ENCODE data around the gene PRKRIP1. TPM values are rescaled to one million over a fixed set of nuclear protein-coding genes. Genes with fewer than 3 reads are reported as not detected.

The PRKRIP1 gene
- total and polyA plus RNA-seq, 4 donors = 5.4 to 15.8 (median 7.1) TPM

GRCh38 chr7:102450242-102450641 is 54.1 kb downstream of the PRKRIP1 start:
- Histone ChIP-seq H3K9me3 (ENCODE audit: control insufficient read depth in 4 of 4, low read length in 3 of 4) (no peaks in the 10 kb centered on the region), H3K4me3 (ENCODE audit: low read depth in 1 of 3, low read length in 3 of 3) (no peak overlapping the region), H3K4me1 (ENCODE audit: control insufficient read depth in 4 of 4, insufficient read depth in 4 of 4, low read length in 3 of 4) (no peaks in the 10 kb centered on the region), H3K36me3 (ENCODE audit: control insufficient read depth in 4 of 4, insufficient read depth in 3 of 4, low read depth in 1 of 4, low read length in 3 of 4) (peaks cover 0 to 2% (median under 1%) of the 10 kb centered on the region in 4 donors), H3K27ac (ENCODE audit: low read depth in 1 of 2, low read length in 2 of 2) (no peak overlapping the region), H3K27me3 (ENCODE audit: control insufficient read depth in 4 of 4, insufficient read depth in 4 of 4, low read length in 3 of 4) (no peaks in the 10 kb centered on the region), H3K9ac (ENCODE audit: low read depth in 1 of 2, low read length in 2 of 2) (no peak overlapping the region)
- no peak for DNase-seq (ENCODE audit: low spot score)
- no peak for TF ChIP-seq NR2F2 (IDR thresholded peaks at IDR 0.05)
- TF ChIP-seq RAD21 (IDR thresholded peaks at IDR 0.05) = peak in 1 of 2 donors; percentile 49
- WGBS = 81% methylated on average over 6 of the region's 6 CpGs

DNA sequence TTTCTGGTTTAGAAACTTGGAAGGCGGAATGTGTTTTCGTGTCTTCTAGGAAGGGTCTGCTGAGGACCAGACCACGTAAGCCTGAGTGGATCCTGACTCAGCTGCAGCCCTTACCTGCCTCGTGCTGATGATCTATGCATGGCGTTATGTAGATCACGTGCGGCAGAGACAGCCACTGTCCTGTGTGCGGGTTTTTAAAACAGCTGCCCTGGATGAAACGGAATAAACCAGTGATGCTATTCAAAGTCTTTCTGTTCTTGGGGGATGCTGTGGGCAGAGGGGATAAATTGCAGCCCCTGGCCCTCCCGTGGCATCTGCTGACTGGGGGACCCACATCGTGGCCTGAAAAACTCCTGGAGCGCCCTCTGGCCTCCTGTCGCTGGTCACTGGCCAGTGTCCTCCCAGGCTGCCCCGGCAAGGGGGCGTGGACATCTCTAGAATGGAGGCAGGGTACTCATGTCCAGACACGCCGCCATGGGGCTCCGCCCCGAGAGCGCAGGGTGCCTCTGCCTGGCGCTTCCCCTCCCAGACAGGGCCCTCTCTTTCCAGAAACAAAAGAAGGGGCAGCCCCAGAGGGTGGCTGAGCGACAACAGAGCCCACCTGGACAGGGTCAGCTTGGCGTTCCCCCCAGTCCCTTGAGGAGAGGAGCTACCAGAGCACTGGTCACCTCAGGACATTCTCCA is 55.4 kb downstream of the PRKRIP1 start:
- no peak for DNase-seq (ENCODE audit: low spot score)
- Histone ChIP-seq H3K4me3 (ENCODE audit: low read depth in 1 of 3, low read length in 3 of 3) (no peak overlapping the region), H3K4me1 (ENCODE audit: control insufficient read depth in 4 of 4, insufficient read depth in 4 of 4, low read length in 3 of 4) (no peaks in the 10 kb centered on the region), H3K27me3 (ENCODE audit: control insufficient read depth in 4 of 4, insufficient read depth in 4 of 4, low read length in 3 of 4) (no peaks in the 10 kb centered on the region), H3K27ac (ENCODE audit: low read depth in 1 of 2, low read length in 2 of 2) (no peak overlapping the region), H3K36me3 (ENCODE audit: control insufficient read depth in 4 of 4, insufficient read depth in 3 of 4, low read depth in 1 of 4, low read length in 3 of 4) (peaks cover 0 to 10% (median 3%) of the 10 kb centered on the region in 4 donors), H3K9me3 (ENCODE audit: control insufficient read depth in 4 of 4, low read length in 3 of 4) (no peaks in the 10 kb centered on the region), H3K9ac (ENCODE audit: low read depth in 1 of 2, low read length in 2 of 2) (no peak overlapping the region)
- WGBS = 58% methylated on average over 23 of the region's 23 CpGs
- no peak for TF ChIP-seq SP1 (IDR thresholded peaks at IDR 0.05)
- no peak for TF ChIP-seq ATF3 (IDR thresholded peaks at IDR 0.05)
- TF ChIP-seq, protein P1, sequence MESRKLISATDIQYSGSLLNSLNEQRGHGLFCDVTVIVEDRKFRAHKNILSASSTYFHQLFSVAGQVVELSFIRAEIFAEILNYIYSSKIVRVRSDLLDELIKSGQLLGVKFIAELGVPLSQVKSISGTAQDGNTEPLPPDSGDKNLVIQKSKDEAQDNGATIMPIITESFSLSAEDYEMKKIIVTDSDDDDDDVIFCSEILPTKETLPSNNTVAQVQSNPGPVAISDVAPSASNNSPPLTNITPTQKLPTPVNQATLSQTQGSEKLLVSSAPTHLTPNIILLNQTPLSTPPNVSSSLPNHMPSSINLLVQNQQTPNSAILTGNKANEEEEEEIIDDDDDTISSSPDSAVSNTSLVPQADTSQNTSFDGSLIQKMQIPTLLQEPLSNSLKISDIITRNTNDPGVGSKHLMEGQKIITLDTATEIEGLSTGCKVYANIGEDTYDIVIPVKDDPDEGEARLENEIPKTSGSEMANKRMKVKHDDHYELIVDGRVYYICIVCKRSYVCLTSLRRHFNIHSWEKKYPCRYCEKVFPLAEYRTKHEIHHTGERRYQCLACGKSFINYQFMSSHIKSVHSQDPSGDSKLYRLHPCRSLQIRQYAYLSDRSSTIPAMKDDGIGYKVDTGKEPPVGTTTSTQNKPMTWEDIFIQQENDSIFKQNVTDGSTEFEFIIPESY (IDR thresholded peaks at IDR 0.05) = no peak
- TF ChIP-seq FOXA2 (IDR thresholded peaks at IDR 0.05) = no peak
- no peak for TF ChIP-seq GABPA (IDR thresholded peaks at IDR 0.05 in 1 of 2, conservative IDR thresholded peaks at IDR 0.05 in 1 of 2)
- no peak for TF ChIP-seq EGR1 (IDR thresholded peaks at IDR 0.05; ENCODE audit: low read depth in 2 of 2)
- no peak for TF ChIP-seq NR2F2 (IDR thresholded peaks at IDR 0.05)
- TF ChIP-seq HNF4G (IDR thresholded peaks at IDR 0.05) = no peak
- no peak for TF ChIP-seq JUND (IDR thresholded peaks at IDR 0.05)
- no peak for TF ChIP-seq MAX (IDR thresholded peaks at IDR 0.05)
- TF ChIP-seq HNF4A (conservative IDR thresholded peaks at IDR 0.05) = no peak
- no peak for TF ChIP-seq RAD21 (IDR thresholded peaks at IDR 0.05)
- no peak for TF ChIP-seq FOXA1 (IDR thresholded peaks at IDR 0.05)
- TF ChIP-seq, protein P2, sequence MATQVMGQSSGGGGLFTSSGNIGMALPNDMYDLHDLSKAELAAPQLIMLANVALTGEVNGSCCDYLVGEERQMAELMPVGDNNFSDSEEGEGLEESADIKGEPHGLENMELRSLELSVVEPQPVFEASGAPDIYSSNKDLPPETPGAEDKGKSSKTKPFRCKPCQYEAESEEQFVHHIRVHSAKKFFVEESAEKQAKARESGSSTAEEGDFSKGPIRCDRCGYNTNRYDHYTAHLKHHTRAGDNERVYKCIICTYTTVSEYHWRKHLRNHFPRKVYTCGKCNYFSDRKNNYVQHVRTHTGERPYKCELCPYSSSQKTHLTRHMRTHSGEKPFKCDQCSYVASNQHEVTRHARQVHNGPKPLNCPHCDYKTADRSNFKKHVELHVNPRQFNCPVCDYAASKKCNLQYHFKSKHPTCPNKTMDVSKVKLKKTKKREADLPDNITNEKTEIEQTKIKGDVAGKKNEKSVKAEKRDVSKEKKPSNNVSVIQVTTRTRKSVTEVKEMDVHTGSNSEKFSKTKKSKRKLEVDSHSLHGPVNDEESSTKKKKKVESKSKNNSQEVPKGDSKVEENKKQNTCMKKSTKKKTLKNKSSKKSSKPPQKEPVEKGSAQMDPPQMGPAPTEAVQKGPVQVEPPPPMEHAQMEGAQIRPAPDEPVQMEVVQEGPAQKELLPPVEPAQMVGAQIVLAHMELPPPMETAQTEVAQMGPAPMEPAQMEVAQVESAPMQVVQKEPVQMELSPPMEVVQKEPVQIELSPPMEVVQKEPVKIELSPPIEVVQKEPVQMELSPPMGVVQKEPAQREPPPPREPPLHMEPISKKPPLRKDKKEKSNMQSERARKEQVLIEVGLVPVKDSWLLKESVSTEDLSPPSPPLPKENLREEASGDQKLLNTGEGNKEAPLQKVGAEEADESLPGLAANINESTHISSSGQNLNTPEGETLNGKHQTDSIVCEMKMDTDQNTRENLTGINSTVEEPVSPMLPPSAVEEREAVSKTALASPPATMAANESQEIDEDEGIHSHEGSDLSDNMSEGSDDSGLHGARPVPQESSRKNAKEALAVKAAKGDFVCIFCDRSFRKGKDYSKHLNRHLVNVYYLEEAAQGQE (IDR thresholded peaks at IDR 0.05) = no peak
- TF ChIP-seq TAF1 (conservative IDR thresholded peaks at IDR 0.05) = no peak
- no peak for TF ChIP-seq RXRA (IDR thresholded peaks at IDR 0.05)
- TF ChIP-seq YY1 (IDR thresholded peaks at IDR 0.05) = no peak

All from liver (tissue), 9 donors.